ENCODE data around the gene ENTHD1. TPM values are rescaled to one million over a fixed set of nuclear protein-coding genes. Genes with fewer than 3 reads are reported as not detected.

Gene ENTHD1
- total RNA-seq, 2 donors from 2014 or later: not detected

DNA sequence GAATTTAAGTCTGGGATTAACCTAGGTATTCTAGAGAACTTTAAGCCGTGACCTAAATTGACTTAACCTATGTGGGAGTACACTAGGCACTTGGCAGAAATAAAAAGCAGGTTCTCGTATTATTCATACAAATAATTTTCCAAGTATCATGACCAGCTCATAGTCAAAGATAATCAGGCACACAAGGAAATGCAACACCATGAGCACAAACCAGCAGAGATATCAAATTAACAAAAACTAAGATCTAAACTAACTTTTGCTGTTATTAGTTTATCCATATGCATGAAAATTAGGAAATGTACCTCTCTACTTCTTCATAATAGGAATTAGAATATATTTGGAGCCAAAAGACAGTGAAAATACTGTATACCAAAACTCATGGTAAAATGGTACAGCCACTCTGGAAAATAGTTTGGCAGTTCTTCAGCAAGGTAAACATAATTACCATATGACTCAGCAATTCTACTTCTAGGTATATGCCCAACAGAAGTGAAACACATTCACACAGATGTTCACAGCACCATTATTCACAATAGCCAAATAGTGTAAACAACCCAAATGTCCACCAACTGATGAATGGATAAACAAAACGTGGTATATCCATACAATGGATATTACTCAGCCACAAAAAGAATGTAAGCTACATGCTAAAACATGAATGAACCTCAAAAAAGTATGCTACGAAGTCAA is 154.1 kb downstream of the ENTHD1 start:
- Histone ChIP-seq H3K9me3 (ENCODE audit: control insufficient read depth, low read length) (peaks cover 13% of the 10 kb centered on the region), H3K36me3 (ENCODE audit: control insufficient read depth, insufficient read depth, low read length) (no peaks in the 10 kb centered on the region), H3K4me1 (ENCODE audit: control insufficient read depth, insufficient read depth, low read length) (no peaks in the 10 kb centered on the region), H3K9ac (ENCODE audit: extremely low read depth, low read length, poor library complexity, severe bottlenecking) (no peak overlapping the region), H3K27ac (ENCODE audit: low read depth, low read length) (no peak overlapping the region), H3K27me3 (ENCODE audit: control insufficient read depth, insufficient read depth, low read length, poor library complexity, severe bottlenecking) (peaks cover 9% of the 10 kb centered on the region), H3K4me3 (ENCODE audit: low read length) (no peak overlapping the region)
- Mint-ChIP-seq H3K27me3 (ENCODE audit: insufficient read depth) (no peaks in the 10 kb centered on the region), H3K4me1 (peaks cover 11% of the 10 kb centered on the region), H3K36me3 (ENCODE audit: low read depth) (no peaks in the 10 kb centered on the region), H3K27ac (no peak overlapping the region), H3K4me3 (no peak overlapping the region), H3K9me3 (peaks cover 8% of the 10 kb centered on the region)
- TF ChIP-seq CTCF (conservative IDR thresholded peaks at IDR 0.05): no peak
- no peak for DNase-seq
- 91 to 100% methylated on average over 2 to 4 of the region's 4 CpGs for WGBS, 2 experiments (ENCODE audit: insufficient coverage in 1 of 2, insufficient read length in 1 of 2)

DNA sequence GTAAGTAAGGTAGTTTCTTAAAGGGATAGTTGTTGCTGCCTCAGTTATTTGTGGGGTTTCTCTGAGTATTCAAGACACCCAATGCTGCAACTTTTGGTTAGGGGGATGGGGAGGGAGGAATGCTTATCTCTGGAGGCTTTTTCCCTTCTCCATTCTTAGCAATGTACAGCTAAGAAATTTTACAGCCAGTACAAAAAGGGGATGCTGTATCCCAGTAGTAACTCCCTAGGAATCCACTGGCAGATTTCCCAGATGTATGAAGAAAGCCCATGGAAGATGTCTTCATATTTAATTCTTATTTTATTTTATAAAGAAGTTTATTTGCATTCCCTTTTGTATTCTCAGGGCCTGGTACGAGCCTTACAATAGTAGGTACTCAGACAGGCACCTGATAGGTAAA is 154.8 kb downstream of the ENTHD1 start:
- Histone ChIP-seq H3K9ac (ENCODE audit: extremely low read depth, low read length, poor library complexity, severe bottlenecking) (no peak overlapping the region), H3K27me3 (ENCODE audit: control insufficient read depth, insufficient read depth, low read length, poor library complexity, severe bottlenecking) (peaks cover 9% of the 10 kb centered on the region), H3K9me3 (ENCODE audit: control insufficient read depth, low read length) (peaks cover 13% of the 10 kb centered on the region), H3K4me3 (ENCODE audit: low read length) (no peak overlapping the region), H3K36me3 (ENCODE audit: control insufficient read depth, insufficient read depth, low read length) (no peaks in the 10 kb centered on the region), H3K4me1 (ENCODE audit: control insufficient read depth, insufficient read depth, low read length) (no peaks in the 10 kb centered on the region), H3K27ac (ENCODE audit: low read depth, low read length) (no peak overlapping the region)
- Mint-ChIP-seq H3K36me3 (ENCODE audit: low read depth) (no peaks in the 10 kb centered on the region), H3K27me3 (ENCODE audit: insufficient read depth) (no peaks in the 10 kb centered on the region), H3K4me1 (peaks cover 11% of the 10 kb centered on the region), H3K9me3 (peaks cover 8% of the 10 kb centered on the region), H3K27ac (no peak overlapping the region), H3K4me3 (no peak overlapping the region)
- 90% methylated on average over 1 of the region's 1 CpG; no CpG with 5 or more reads in 1 of the 2 experiments for WGBS, 2 experiments (ENCODE audit: insufficient coverage in 1 of 2, insufficient read length in 1 of 2)
- no peak for TF ChIP-seq CTCF (conservative IDR thresholded peaks at IDR 0.05)
- no peak for DNase-seq

- WGBS, 2 experiments (ENCODE audit: insufficient coverage in 1 of 2, insufficient read length in 1 of 2): 93 to 94% methylated on average over 7 to 10 of the region's 10 CpGs
- H3K27me3 Mint-ChIP-seq (ENCODE audit: insufficient read depth): no peaks in the 10 kb centered on the region
- no peak overlapping the region for H3K27ac ChIP-seq (ENCODE audit: low read depth, low read length)
These were observed 157.8 kb downstream of the ENTHD1 start for GRCh38 chr22:39735776-39736175.

More at GRCh38 chr22:39735776-39736175, 157.8 kb downstream of the ENTHD1 start:
- Mint-ChIP-seq H3K27ac (no peak overlapping the region), H3K4me1 (peaks cover 10% of the 10 kb centered on the region), H3K9me3 (no peaks in the 10 kb centered on the region), H3K36me3 (ENCODE audit: low read depth) (no peaks in the 10 kb centered on the region), H3K4me3 (no peak overlapping the region)
- no peak overlapping the region for H3K9ac ChIP-seq (ENCODE audit: extremely low read depth, low read length, poor library complexity, severe bottlenecking)
- H3K27me3 ChIP-seq (ENCODE audit: control insufficient read depth, insufficient read depth, low read length, poor library complexity, severe bottlenecking): peaks cover 9% of the 10 kb centered on the region
- H3K4me1 ChIP-seq (ENCODE audit: control insufficient read depth, insufficient read depth, low read length): no peaks in the 10 kb centered on the region
- no peak overlapping the region for H3K4me3 ChIP-seq (ENCODE audit: low read length)
- H3K36me3 ChIP-seq (ENCODE audit: control insufficient read depth, insufficient read depth, low read length): no peaks in the 10 kb centered on the region
- TF ChIP-seq CTCF (conservative IDR thresholded peaks at IDR 0.05): no peak
- no peak for DNase-seq
- peaks cover 6% of the 10 kb centered on the region for H3K9me3 ChIP-seq (ENCODE audit: control insufficient read depth, low read length)
